Cardiac muscle cell (in vitro differentiated cells and primary cell): Measurements from ENCODE around the gene PDE1A. TPM values are rescaled to one million over a fixed set of nuclear protein-coding genes. Genes with fewer than 3 reads are reported as not detected.

Source experiments
- DNase-seq, 2 donors: peaks; one replicate each; pipeline versions ENCODE4 v3.0.0 to v3.0.0-alpha.2; 2010 to 2017; ENCODE audit warnings: low read depth in 1 of 2, low spot score in 1 of 2
- H3K27ac ChIP-seq: fragments of 200-600 bp; sonication (generic); 2 replicates; pipeline ENCODE4 v1.5.1; 2016
- H3K27me3 ChIP-seq: fragments of 200-600 bp; sonication (generic); 2 replicates; pipeline ENCODE4 v1.6.0; 2016; ENCODE audit warnings: control low read depth
- H3K36me3 ChIP-seq: fragments of 200-600 bp; sonication (generic); 2 replicates; pipeline ENCODE4 v1.5.1; 2016; ENCODE audit warnings: control low read depth
- H3K4me1 ChIP-seq: fragments of 200-600 bp; sonication (generic); 2 replicates; pipeline ENCODE4 v1.8.1; 2017; ENCODE audit warnings: low read depth, mild to moderate bottlenecking, mixed run types
- H3K4me3 ChIP-seq: fragments of 200-600 bp; sonication (generic); 2 replicates; pipeline ENCODE4 v1.5.1; 2016; ENCODE audit warnings: mild to moderate bottlenecking
- H3K9me3 ChIP-seq: fragments of 200-600 bp; sonication (generic); 2 replicates; pipeline ENCODE4 v1.5.1; 2017; ENCODE audit warnings: low read depth, mild to moderate bottlenecking, control low read depth
- CTCF ChIP-seq: IDR thresholded peaks from 2 replicates; pipeline ENCODE4 v1.5.1; 2012; ENCODE audit warnings: low read depth, mild to moderate bottlenecking, low read length
- polyA plus RNA-seq: library from polyadenylated mRNA; unstranded; fragments of >200 nt; fragmentation: Nextera tagmentation; extraction: Ambion mirVana; gene quantifications from 2 replicates; pipeline ENCODE4 v1.2.1, GENCODE V29; 2016
- total RNA-seq: library from RNA; depleted of rRNA; stranded (reverse); fragments of >200 nt; gene quantifications from 2 replicates; pipeline ENCODE4 v1.2.3, GENCODE V29; 2016

PDE1A gene
- total and polyA plus RNA-seq, 2 experiments from 2014 or later, result 0.06 to 0.60 TPM

GRCh38 chr2:182230561-182230960 is 196.3 kb downstream of the PDE1A start:
- Histone ChIP-seq H3K9me3 (no peaks in the 10 kb centered on the region), H3K4me1 (peaks cover 5% of the 10 kb centered on the region), H3K4me3 (no peak overlapping the region), H3K27ac (no peak overlapping the region), H3K36me3 (no peaks in the 10 kb centered on the region), H3K27me3 (no peaks in the 10 kb centered on the region)
- no peak for DNase-seq
- TF ChIP-seq CTCF, result no peak

GRCh38 chr2:182229297-182229696 is 197.5 kb downstream of the PDE1A start:
- Histone ChIP-seq H3K36me3 (no peaks in the 10 kb centered on the region), H3K27me3 (no peaks in the 10 kb centered on the region), H3K27ac (no peak overlapping the region), H3K9me3 (no peaks in the 10 kb centered on the region), H3K4me3 (no peak overlapping the region), H3K4me1 (peaks cover 9% of the 10 kb centered on the region)
- no peak for DNase-seq
- TF ChIP-seq CTCF, result no peak

- H3K4me3 ChIP-seq, result no peak overlapping the region
- no peaks in the 10 kb centered on the region for H3K9me3 ChIP-seq
- no peaks in the 10 kb centered on the region for H3K36me3 ChIP-seq
- H3K4me1 ChIP-seq, result peaks cover 9% of the 10 kb centered on the region
- H3K27me3 ChIP-seq, result no peaks in the 10 kb centered on the region
- no peak for TF ChIP-seq CTCF
- no peak overlapping the region for H3K27ac ChIP-seq
- DNase-seq, result no peak
Observed at GRCh38 chr2:182228741-182229140, 198.1 kb downstream of the PDE1A start.

- H3K4me1 ChIP-seq, result peaks cover 9% of the 10 kb centered on the region
- no peak for DNase-seq
- H3K9me3 ChIP-seq, result no peaks in the 10 kb centered on the region
- H3K36me3 ChIP-seq, result no peaks in the 10 kb centered on the region
- H3K4me3 ChIP-seq, result no peak overlapping the region
- no peak overlapping the region for H3K27ac ChIP-seq
- no peak for TF ChIP-seq CTCF
- no peaks in the 10 kb centered on the region for H3K27me3 ChIP-seq
Observed at GRCh38 chr2:182228073-182228473, 198.8 kb downstream of the PDE1A start.

GRCh38 chr2:182226807-182227206 is 200.0 kb downstream of the PDE1A start:
- Histone ChIP-seq H3K36me3 (no peaks in the 10 kb centered on the region), H3K27me3 (no peaks in the 10 kb centered on the region), H3K27ac (no peak overlapping the region), H3K9me3 (no peaks in the 10 kb centered on the region), H3K4me3 (no peak overlapping the region), H3K4me1 (peaks cover 9% of the 10 kb centered on the region)
- TF ChIP-seq CTCF, result no peak
- DNase-seq, result no peak

GRCh38 chr2:182224669-182225068 is 202.2 kb downstream of the PDE1A start:
- Histone ChIP-seq H3K27ac (no peak overlapping the region), H3K27me3 (no peaks in the 10 kb centered on the region), H3K36me3 (no peaks in the 10 kb centered on the region), H3K9me3 (no peaks in the 10 kb centered on the region), H3K4me1 (peaks cover 13% of the 10 kb centered on the region), H3K4me3 (no peak overlapping the region)
- no peak for DNase-seq
- no peak for TF ChIP-seq CTCF
